ENCODE results near the gene TBC1D22A.

GRCh38 chr22:47132428-47132825 lies 370.0 kb downstream of the TBC1D22A start:
- TF ChIP-seq EZH2 (IDR thresholded peaks at IDR 0.05; ENCODE audit: borderline replicate concordance, low read length) (no peak), CTCF (IDR thresholded peaks at IDR 0.05; ENCODE audit: low read length) (no peak)
